ENCODE data around the gene GCN1.
"Not testable (repeated sequence)": the region's sequence is repeated elsewhere in the genome, so short reads cannot be mapped to it uniquely, and the experiment has no call there.

DNA sequence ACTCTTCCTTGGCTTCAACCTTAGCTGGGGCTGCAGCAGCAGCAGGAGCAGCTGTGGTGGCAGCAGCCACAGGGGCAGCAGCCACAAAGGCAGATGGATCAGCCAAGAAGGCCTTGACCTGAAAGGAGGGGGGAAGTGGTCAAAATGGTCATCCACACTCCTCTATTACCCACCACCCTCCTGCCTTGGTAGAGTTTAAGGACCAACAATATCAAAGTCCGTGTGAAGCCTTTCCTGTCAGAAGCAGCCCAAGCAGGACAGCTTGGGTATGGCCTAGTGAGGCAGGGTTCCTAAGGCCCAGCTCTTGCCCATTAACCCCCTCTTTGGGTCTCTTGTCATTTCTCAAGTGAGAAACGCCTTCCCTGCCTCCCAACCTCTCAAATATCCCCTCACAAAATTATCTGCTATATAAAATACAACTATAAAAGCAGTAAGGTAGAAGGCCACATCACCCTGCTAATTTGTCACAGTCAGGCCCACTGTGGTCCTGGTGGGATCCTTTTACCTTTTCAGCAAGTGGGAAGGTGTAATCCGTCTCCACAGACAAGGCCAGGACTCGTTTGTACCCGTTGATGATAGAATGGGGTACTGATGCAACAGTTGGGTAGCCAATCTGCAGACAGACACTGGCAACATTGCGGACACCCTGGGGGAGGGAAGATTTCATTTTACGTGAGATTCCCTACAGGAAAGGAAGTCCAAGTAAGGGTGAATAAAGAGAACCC is 2.5 kb upstream of the GCN1 start:
- not testable (repeated sequence) for TF ChIP-seq EZH2 (IDR thresholded peaks at IDR 0.05; ENCODE audit: low read length, unreplicated experiment); EZH2phosphoT487 (IDR thresholded peaks at IDR 0.05; ENCODE audit: borderline replicate concordance, low read length)
- TF ChIP-seq, protein P1, sequence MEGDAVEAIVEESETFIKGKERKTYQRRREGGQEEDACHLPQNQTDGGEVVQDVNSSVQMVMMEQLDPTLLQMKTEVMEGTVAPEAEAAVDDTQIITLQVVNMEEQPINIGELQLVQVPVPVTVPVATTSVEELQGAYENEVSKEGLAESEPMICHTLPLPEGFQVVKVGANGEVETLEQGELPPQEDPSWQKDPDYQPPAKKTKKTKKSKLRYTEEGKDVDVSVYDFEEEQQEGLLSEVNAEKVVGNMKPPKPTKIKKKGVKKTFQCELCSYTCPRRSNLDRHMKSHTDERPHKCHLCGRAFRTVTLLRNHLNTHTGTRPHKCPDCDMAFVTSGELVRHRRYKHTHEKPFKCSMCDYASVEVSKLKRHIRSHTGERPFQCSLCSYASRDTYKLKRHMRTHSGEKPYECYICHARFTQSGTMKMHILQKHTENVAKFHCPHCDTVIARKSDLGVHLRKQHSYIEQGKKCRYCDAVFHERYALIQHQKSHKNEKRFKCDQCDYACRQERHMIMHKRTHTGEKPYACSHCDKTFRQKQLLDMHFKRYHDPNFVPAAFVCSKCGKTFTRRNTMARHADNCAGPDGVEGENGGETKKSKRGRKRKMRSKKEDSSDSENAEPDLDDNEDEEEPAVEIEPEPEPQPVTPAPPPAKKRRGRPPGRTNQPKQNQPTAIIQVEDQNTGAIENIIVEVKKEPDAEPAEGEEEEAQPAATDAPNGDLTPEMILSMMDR (conservative IDR thresholded peaks at IDR 0.05; ENCODE audit: low read depth, low read length), result not testable (repeated sequence)

All from PC-3 (cell line).